HG02588 (cell line): ENCODE measurements around the gene NPAT.
"Not testable (repeated sequence)": the region's sequence is repeated elsewhere in the genome, so short reads cannot be mapped to it uniquely, and the experiment has no call there.

Experiments used
- ATAC-seq: cut with Tn5 transposase; IDR thresholded peaks from one replicate; pipeline ENCODE4 v1.9.1; 2021; ENCODE audit warnings: mild to moderate bottlenecking, moderate library complexity; ENCODE audit not compliant: unreplicated experiment

Gene NPAT

GRCh38 chr11:108160970-108161566 lies 61.4 kb downstream of the NPAT start:
- ATAC-seq = peak; percentile 99

- no peak for ATAC-seq
These were observed 67.8 kb downstream of the NPAT start for GRCh38 chr11:108154591-108154990.

DNA sequence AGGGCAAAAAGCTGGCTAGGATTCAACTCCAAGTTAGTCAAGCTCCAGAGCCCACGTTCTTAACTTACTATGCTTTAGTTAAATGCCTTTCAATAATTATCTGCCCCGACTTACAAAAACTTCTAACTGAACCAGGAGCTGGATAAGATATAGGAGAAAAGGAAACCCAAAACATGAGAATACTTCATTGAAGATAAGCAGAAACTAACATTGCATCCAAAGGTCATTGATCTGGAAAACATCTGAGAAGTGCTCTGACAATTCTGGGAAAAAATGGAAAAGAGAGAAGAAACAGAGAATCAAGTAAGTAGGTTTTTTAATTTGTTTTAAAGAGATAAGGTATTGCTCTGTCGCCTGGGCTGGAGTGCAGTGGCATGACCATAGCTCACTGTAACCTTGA lies 73.9 kb downstream of the NPAT start:
- no peak for ATAC-seq

DNA sequence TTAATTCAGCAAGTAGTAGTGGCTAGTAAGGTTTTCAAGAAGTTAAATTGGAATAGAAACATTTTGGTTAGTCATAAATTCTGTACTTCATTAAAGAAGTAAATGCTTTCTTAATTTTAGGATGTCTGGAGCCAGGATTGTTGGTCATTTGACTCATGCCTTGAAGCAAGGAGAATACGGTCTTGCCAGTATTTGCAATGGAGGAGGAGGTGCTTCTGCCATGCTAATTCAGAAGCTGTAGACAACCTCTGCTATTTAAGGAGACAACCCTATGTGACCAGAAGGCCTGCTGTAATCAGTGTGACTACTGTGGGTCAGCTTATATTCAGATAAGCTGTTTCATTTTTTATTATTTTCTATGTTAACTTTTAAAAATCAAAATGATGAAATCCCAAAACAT lies 75.3 kb downstream of the NPAT start:
- no peak for ATAC-seq

DNA sequence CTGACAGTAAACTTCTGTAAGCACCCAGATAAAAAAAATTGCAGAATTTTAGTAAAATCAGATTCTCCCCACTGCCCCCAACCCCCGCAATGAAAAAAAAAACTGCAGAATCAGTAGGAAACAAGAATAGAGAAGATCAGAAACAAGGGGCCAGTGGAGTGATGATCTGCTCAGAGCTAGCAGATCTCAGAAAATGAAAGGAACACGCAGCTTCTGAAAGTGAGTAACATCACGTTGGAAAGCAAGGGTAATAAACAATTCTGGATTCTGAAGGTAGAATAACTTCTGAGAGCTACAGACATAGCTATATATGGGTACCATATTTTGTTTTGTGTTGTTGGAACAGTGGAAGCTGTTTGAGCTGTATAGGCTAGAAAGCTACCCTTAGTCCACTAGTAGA lies 77.8 kb downstream of the NPAT start:
- ATAC-seq = no peak

DNA sequence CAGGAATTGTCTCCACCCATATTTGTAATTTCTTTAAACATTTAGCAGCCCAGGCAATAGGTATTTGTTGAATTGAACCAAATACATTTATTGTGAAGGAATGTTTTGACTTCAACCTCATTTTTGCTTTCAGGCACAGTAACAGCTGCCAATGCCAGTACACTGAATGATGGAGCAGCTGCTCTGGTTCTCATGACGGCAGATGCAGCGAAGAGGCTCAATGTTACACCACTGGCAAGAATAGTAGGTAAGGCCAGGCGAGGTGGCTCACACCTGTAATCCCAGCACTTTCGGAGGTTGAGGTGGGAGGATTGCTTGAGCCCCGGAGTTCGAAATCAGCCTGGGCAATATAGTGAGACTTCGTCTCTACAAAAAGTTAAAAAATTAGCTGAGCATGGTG lies 80.1 kb downstream of the NPAT start:
- no peak for ATAC-seq

DNA sequence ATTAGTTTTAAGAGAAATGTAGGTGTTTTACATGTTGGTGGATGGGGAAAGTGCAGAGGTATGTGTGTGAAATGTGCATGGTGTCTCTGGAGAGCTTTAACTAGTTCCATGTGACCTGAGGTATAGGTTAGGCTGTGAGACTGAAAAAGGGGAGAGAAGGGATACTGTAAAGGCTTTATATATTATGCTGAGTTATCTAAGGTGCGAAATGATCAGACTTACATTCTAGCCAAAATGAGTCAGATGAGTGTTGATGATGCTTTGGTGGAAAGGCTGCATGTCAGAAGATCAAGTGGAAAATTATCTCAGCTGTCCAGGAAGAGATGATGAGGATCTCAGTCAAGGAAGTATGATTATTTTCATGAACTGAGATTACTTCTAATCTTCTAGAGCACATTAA lies 85.2 kb downstream of the NPAT start:
- no peak for ATAC-seq

DNA sequence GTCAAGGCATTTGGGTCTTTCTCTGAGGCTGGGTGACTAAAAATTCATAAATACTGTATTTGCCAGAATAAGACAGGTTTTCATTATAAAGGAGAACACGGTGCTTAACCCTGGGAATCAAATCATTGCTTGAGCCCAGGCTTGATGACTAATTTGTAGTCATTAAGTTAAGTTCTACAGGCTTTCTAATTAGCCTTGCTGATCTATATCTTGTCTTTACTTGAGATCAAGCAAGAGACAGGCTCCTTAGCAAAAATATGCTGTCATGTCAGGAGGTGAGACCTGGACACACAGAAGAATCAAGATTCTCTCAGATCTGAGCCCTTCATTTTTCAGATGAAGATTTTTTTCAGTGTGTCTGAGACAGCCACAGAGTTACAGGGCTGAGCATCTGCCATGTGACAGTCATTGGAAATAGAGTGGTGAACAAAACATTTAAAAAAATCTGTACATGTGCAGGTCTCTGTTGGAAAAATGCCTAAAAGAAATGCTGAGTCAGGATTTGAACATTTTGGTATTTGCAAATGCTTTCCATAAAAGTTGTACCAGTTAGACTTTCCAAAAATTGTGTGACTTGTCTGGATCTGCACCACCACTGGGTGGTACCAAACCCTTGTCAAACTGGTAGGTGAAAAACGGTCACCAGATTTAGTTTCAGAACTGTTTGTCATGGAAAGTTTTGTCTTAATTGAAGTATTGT lies 86.4 kb downstream of the NPAT start:
- no peak for ATAC-seq

- ATAC-seq = not testable (repeated sequence)
These were observed 89.4 kb downstream of the NPAT start for GRCh38 chr11:108132993-108133538.

GRCh38 chr11:108131993-108132392 lies 90.4 kb downstream of the NPAT start:
- no peak for ATAC-seq

DNA sequence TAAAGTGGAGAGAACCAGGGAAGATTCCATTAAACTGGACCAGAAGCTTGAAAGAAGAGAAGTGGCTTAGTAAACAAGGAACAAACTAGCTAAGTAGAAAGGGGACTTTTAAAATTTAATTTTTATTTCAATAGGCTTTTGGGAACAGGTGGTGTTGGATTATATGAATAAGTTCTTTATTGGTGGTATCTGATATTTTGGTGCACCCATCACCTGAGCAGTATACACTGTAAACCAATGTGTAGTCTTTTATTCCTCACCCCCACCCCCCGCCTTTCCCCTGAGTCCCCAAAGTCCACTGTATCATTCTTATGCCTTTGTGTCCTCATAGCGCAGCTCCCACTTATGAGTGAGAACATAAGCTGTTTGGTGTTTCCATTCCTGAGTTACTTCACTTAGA lies 93.7 kb downstream of the NPAT start:
- ATAC-seq = no peak

- ATAC-seq = no peak
These were observed 97.3 kb downstream of the NPAT start for GRCh38 chr11:108125096-108125495.

DNA sequence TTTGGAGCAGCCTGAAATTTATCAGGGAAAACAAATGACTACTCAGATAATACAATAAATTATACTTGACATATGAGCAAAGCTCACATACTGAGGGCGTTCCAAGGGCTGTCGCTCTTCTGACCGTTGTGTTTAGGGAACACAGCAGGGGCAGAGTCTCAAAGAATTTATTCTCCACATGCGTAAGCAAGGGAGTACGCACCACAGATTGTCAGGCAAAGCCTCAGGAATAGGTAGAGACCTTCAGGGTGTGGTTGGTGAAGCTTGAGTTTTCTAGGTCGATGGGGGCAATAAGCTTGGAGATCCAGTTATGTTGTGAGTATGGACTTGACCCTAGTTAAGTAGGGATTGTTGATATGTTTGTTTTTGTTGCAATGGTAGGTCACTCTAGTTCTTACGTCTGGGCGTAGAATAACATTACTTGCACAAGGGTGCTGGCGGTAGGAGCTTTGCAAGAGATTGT lies 100.2 kb downstream of the NPAT start:
- ATAC-seq = no peak

GRCh38 chr11:108121274-108122155 lies 100.9 kb downstream of the NPAT start, which contains the start of gene ACAT1:
ACAT1 (plus strand) TSS chr11:108121567; CDS start chr11:108121607, 40 bp downstream.
- peak; percentile 97 for ATAC-seq

DNA sequence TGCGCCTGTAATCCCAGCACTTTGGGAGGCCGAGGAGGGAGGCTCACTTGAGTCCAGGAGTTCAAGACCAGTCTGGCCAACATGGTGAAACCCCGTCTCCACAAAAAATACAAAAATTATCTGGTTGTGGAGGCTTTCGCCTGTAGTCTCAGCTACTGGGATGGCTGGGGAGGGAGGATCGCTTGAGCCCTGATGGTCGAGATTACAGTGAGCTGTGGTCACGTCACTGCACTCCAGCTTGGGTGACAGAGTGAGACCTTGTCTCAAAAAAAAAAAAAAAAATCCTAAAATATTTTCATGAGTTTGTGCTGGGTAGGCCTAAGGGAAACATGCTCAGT lies 101.5 kb downstream of the NPAT start:
- not testable (repeated sequence) for ATAC-seq

- no peak for ATAC-seq
These were observed 104.6 kb downstream of the NPAT start for GRCh38 chr11:108117746-108118371.

DNA sequence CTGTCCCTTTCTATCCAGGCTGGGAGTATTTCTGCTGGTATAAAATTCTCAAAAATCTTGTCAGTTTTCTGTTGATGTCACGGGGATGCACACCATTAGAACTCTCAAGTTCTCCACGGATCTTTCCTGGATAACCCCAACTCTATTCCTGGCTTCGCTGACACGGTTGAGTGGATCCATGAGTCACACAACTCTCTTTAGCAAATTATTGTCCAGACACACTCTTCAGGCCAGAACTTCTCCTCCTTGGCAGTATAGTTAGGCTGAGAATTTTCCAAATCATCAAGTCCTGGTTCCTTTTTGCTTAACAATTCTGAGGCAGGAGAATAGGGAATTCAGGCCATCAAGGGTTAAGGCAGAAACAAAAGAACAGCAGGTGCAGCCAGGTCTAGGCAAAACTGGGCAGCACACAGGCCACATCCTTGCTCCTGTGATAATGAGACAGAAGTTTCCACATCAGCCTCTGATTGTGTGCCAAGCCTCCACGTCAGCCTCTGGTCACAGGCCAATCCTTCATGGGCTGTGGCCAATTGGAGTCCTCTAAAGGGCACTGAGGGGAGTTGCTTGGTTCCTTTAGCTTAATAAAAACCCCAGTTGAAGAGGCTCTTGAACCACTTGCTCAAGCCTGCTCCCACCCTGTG lies 106.8 kb downstream of the NPAT start:
- ATAC-seq = no peak

DNA sequence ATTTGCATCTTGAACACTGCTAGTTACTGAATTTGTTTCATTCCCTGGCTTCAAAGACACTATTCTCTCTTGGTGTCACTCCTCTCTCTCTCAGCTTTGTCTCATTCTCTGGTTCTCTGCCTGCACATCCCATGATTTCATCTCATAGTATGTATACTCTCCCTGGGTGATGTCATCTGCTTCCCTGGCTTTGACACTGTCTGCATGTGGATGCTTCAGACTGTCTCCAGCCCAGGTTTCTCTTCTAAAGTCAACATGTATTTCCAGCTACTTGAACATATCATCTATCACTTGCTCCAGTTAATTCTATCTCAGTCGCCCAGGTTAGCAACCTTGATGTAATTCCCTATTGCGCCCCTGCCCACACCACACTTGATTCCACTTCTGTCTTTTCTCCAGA lies 110.4 kb downstream of the NPAT start:
- ATAC-seq = no peak

GRCh38 chr11:108111126-108111525 lies 111.3 kb downstream of the NPAT start:
- ATAC-seq = no peak
